SK-N-MC (cell line): Measurements from ENCODE around the gene KCNA4.

Source experiments
- EZH2 ChIP-seq: fragments of 200-600 bp; sonication (generic); IDR thresholded peaks from one replicate; pipeline ENCODE4 v1.6.1; 2017; ENCODE audit warnings: antibody characterized with exemption
- FOXP2 ChIP-seq: optimal IDR thresholded peaks from 2 replicates; pipeline ENCODE3; 2011; ENCODE audit warnings: mild to moderate bottlenecking, moderate library complexity; ENCODE audit not compliant: insufficient read depth; ENCODE audit errors: extremely low read length, control extremely low read depth
- POLR2AphosphoS5 ChIP-seq: IDR thresholded peaks from 2 replicates; pipeline ENCODE4 v1.6.1; 2012; ENCODE audit warnings: mild to moderate bottlenecking, low read depth, low read length, borderline replicate concordance

GRCh38 chr11:30012346-30012745, 4.5 kb downstream of the KCNA4 start:
- TF ChIP-seq POLR2AphosphoS5 (no peak), EZH2 (no peak), FOXP2 (no peak)
